Diencephalon (tissue), 1 donor: ENCODE measurements around the gene TGM4. TPM values are rescaled to one million over a fixed set of nuclear protein-coding genes. Genes with fewer than 3 reads are reported as not detected.

ENCODE experiments used
- total RNA-seq: library from RNA; depleted of rRNA; stranded (reverse); fragments of >200 nt; gene quantifications from one replicate; pipeline ENCODE4 v1.2.3, GENCODE V29; 2014

The TGM4 gene
- total RNA-seq, result not detected

GRCh38 chr3:44874308-44874707 is at the start of gene TGM4:
Gene TGM4 (plus strand): TSS chr3:44874608. CDS start chr3:44874679, 71 bp downstream.

GRCh38 chr3:44861412-44862225 is 12.8 kb upstream of the TGM4 start, which contains the start of gene TMEM42:
Gene TMEM42 (plus strand): TSS chr3:44861912. CDS start chr3:44861925, 13 bp downstream.

Other genes with a start within 250 kb of the TGM4 start
- gene ZNF197, start 249.6 kb upstream of the TGM4 start, total RNA-seq, result 56.1 TPM
- 18.9 TPM for gene ZNF35, start 225.9 kb upstream of the TGM4 start, total RNA-seq
- 13.8 TPM for gene ZNF502, start 161.9 kb upstream of the TGM4 start, total RNA-seq
- gene ZNF501, start 145.0 kb upstream of the TGM4 start, total RNA-seq, result 22.4 TPM
- 44.5 TPM for gene KIAA1143, start 113.0 kb upstream of the TGM4 start, total RNA-seq
- 13.4 TPM for gene KIF15, start 112.8 kb upstream of the TGM4 start, total RNA-seq
- gene TMEM42, start 12.7 kb upstream of the TGM4 start, total RNA-seq, result 10.4 TPM
- gene ZDHHC3, start 101.6 kb downstream of the TGM4 start, total RNA-seq, result 42.4 TPM
- 29.5 TPM for gene EXOSC7, start 101.6 kb downstream of the TGM4 start, total RNA-seq
- 34.4 TPM for gene CLEC3B, start 151.7 kb downstream of the TGM4 start, total RNA-seq